RPMI8226 (cell line): ENCODE results near the gene ALDH5A1.

ENCODE experiments used
- DNase-seq: peaks from one replicate; pipeline ENCODE4 v3.0.0-alpha.2; 2015

The ALDH5A1 gene

DNA sequence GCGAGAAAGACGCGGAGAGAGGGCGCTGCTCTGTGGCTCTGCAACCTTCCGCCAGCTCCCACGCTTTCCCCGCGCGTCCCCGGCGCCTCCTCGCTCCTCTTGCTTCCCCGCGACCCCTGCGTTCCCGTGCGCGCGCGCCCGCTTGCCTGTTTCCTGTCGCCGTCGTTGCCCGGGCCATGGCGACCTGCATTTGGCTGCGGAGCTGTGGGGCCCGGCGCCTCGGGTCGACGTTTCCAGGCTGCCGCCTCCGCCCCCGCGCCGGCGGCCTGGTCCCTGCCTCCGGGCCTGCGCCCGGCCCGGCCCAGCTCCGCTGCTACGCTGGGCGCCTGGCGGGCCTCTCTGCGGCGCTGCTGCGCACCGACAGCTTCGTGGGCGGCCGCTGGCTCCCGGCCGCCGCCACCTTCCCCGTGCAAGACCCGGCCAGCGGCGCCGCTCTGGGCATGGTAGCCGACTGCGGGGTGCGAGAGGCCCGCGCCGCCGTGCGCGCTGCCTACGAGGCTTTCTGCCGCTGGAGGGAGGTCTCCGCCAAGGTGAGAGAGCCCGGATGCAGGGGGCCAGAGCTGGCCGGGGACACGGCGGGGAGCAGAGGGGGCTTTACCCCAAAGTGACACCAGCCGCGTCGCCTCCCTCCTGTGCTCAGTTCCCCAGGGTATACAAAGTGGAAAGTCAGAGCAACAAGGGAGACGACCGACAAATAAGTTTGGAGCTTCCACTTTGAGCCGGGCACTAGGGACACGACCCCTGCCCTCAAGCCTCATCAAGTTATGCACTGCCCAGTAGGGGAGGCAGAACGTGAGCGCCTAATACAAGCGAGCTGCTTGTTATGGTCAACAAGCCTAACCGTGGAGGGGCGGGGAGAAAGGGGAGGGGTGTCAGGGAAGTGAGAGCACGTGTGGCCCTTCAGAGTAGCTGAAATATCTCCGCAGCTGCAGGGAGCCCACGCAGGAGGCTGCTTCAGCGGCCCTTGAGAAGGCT lies at the start of gene ALDH5A1:
ALDH5A1 (plus strand) TSS at position 149 of the 975 bp plus-strand sequence; CDS start at position 177, 28 bp downstream.
- peak; percentile 73 for DNase-seq

GRCh38 chr6:24445704-24446103 lies 49.1 kb upstream of the ALDH5A1 start:
- DNase-seq = no peak

DNA sequence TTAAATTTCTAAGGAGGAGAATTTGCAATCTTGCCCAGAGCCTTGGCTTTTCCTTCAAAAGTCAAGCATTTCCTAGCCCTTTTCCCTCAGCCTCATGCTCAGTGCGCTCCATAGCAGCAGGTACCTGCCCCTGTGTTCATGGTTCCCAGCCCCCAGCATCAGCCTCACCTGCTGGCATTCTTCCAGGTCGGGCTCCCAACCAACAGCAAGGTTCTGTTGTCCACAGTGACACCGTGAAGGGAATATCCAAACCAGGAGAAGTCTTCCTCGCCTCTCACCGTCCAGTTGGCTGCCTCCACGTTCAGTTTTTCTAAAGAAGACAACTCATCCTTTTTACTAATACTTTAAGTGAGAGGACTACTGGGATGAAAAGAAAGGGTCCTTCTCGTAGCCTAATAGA lies 48.1 kb upstream of the ALDH5A1 start:
- DNase-seq = no peak

DNA sequence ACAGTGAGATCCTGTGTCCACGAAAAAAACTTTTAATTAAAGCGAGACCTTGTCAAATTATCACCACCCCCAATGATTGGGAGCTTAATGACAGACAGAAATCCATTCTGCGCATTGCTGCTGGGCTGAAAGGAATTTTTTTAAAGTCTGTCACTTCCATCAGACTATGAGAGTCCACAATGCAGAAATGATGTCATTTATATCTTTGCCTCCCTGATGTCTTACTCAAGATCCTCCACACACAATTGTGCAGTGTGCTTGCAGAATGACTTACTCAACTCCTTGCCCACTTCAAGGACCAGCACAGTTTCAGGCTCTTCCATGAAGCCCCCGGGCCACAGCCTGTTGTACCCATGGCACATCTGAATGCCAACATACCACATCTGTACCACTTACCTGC lies 46.4 kb upstream of the ALDH5A1 start:
- no peak for DNase-seq

- DNase-seq = no peak
These were observed 45.8 kb upstream of the ALDH5A1 start for GRCh38 chr6:24448828-24449525.

GRCh38 chr6:24451581-24452388 lies 43.0 kb upstream of the ALDH5A1 start:
- no peak for DNase-seq

DNA sequence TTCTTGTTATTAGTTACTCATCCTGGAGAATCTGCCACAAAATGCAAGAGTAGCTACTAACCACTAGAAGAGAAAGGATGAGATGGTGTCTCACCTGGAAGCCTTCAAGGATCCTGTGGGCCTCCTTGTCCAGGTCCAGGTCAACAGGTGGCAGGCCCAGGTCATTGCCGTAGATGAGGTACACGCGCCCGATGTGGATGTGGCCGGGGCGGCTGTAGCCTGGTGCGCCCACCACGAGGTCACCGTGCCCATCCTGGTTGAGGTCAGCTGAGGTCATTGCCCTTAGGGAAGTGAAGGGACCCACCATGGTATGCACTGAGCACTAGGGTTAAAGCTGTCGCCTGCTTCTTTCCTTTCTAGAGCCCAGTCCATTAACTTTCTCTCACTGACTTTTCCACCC lies 40.8 kb upstream of the ALDH5A1 start:
- no peak for DNase-seq

GRCh38 chr6:24454452-24454851 lies 40.3 kb upstream of the ALDH5A1 start:
- DNase-seq = no peak

- DNase-seq = no peak
These were observed 39.7 kb upstream of the ALDH5A1 start for GRCh38 chr6:24455061-24455460.

GRCh38 chr6:24458134-24458533 lies 36.6 kb upstream of the ALDH5A1 start:
- no peak for DNase-seq

GRCh38 chr6:24458941-24459340 lies 35.8 kb upstream of the ALDH5A1 start:
- no peak for DNase-seq

GRCh38 chr6:24460966-24461365 lies 33.8 kb upstream of the ALDH5A1 start:
- no peak for DNase-seq

GRCh38 chr6:24464253-24465038 lies 30.3 kb upstream of the ALDH5A1 start:
- DNase-seq = no peak

- DNase-seq = no peak
These were observed 25.0 kb upstream of the ALDH5A1 start for GRCh38 chr6:24469811-24470210.

- no peak for DNase-seq
These were observed 22.6 kb upstream of the ALDH5A1 start for GRCh38 chr6:24472181-24472580.

- DNase-seq = no peak
These were observed 18.1 kb upstream of the ALDH5A1 start for GRCh38 chr6:24476631-24477030.

GRCh38 chr6:24477070-24477469 lies 17.7 kb upstream of the ALDH5A1 start:
- DNase-seq = no peak

- no peak for DNase-seq
These were observed 15.9 kb upstream of the ALDH5A1 start for GRCh38 chr6:24478903-24479302.

DNA sequence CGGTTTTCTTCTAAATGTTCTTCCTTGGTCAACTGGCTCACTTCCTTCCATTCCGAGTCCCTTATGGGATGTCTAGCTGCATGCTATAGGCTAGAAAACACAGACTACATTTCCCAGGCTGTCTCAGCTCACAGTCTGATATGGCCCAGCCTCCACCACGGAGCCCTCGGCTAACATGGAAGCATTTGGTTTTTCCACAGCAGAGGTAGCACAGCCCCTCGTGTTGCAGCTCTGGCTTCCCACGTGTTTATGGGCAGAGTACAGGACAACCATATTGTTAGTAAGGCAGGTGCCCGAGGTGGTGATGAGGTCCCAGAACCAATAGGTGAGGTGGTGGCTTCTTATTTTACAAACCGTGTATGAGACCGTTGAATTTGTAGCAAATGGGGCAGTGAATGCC lies 14.1 kb upstream of the ALDH5A1 start:
- no peak for DNase-seq

DNA sequence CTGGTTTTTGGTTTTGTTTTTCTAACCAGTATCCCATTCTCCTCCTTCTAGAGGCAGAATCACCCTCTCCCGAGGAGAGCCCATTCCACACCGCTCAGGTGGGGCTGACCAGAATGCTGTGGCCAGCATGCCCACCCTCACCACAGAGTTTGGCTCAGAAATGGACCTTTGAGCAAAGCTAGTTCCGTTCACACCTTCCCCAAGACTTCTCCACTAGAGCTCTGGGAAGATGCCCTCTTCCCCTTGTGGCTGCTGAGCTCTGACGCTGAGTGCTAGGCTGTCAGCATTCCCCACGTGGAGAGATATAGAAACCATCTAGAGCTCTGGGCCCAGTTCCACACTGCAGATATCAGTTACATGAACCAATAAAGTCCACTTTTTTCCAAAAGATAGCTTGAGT lies 13.3 kb upstream of the ALDH5A1 start:
- DNase-seq = no peak

DNA sequence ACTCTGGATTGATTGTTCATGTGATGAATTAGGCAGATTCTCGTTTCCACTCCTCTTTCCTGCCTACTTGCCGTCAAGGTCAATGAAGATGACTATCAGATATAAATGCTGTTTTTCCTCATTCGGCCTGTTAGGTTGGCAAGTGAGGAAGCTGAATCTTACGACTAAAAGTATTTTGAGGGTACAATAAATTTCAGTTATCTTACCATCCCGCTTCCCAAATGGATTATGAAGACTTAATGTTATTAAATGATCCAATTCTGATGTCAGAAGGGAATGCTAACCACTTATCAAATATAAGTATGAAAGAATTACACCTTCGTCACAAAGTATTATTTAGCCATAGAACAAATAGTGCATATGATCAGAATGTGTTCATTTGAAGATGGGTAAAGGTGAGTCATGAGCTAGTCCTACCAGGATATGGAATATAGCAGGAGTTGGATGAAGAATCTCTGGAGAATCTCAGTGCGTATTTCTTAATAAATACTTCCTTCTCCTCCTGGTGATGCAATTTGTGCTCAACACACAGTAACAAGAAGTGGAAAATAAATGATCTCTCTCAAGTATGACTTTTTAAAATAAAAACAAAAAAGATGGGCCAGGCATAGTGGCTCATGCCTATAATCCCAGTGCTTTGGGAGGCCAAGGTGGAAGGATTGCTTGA lies 10.0 kb upstream of the ALDH5A1 start:
- no peak for DNase-seq

- no peak for DNase-seq
These were observed 8.7 kb upstream of the ALDH5A1 start for GRCh38 chr6:24486065-24486464.
